ENCODE measurements around the gene FTO. TPM values are rescaled to one million over a fixed set of nuclear protein-coding genes. Genes with fewer than 3 reads are reported as not detected.

FTO gene
- total RNA-seq, 4 donors from 2014 or later = 29.0 to 64.1 (median 48.1) TPM

- no peak overlapping the region for H3K27ac ChIP-seq
- 51 to 56% methylated on average over 8 of the region's 8 CpGs for WGBS, 2 donors
- no peak overlapping the region for H3K4me3 ChIP-seq
- intact Hi-C loops (cut with DNase I) = no loop called here
- no peaks in the 10 kb centered on the region for H3K36me3 ChIP-seq
- H3K9me3 ChIP-seq = no peaks in the 10 kb centered on the region
- no peak for DNase-seq
- H3K4me1 ChIP-seq = no peaks in the 10 kb centered on the region
- peaks cover 0 to 15% (median 0%) of the 10 kb centered on the region in 4 donors for H3K27me3 ChIP-seq
- TF ChIP-seq POLR2A (IDR thresholded peaks at IDR 0.05) (no peak), CTCF (IDR thresholded peaks at IDR 0.05) (no peak)
These were observed 462.2 kb downstream of the FTO start for GRCh38 chr16:54165912-54166865.

- Histone ChIP-seq H3K27ac (no peak overlapping the region), H3K27me3 (peaks cover 0 to 35% (median 0%) of the 10 kb centered on the region in 4 donors), H3K9me3 (no peaks in the 10 kb centered on the region), H3K4me1 (no peaks in the 10 kb centered on the region), H3K36me3 (no peaks in the 10 kb centered on the region), H3K4me3 (no peak overlapping the region)
- 90 to 93% methylated on average over 5 of the region's 5 CpGs for WGBS, 2 donors
- TF ChIP-seq CTCF (IDR thresholded peaks at IDR 0.05) (no peak), POLR2A (IDR thresholded peaks at IDR 0.05) (no peak)
- DNase-seq = no peak
- intact Hi-C loops (cut with DNase I) = no loop called here
These were observed 465.2 kb downstream of the FTO start for GRCh38 chr16:54169112-54169511.

- DNase-seq = no peak
- peaks cover 0 to 60% (median 0%) of the 10 kb centered on the region in 4 donors for H3K27me3 ChIP-seq
These were observed 467.9 kb downstream of the FTO start for GRCh38 chr16:54171626-54172537.

GRCh38 chr16:54173490-54173889, 469.5 kb downstream of the FTO start:
- WGBS, 2 donors = 63 to 81% methylated on average over 4 to 8 of the region's 8 CpGs
- intact Hi-C loops (cut with DNase I) = no loop called here

More at GRCh38 chr16:54171626-54172537, 467.9 kb downstream of the FTO start:
- Histone ChIP-seq H3K4me3 (no peak overlapping the region), H3K9me3 (no peaks in the 10 kb centered on the region), H3K27ac (no peak overlapping the region), H3K4me1 (peaks cover 0 to 22% (median 0%) of the 10 kb centered on the region in 3 donors), H3K36me3 (no peaks in the 10 kb centered on the region)
- WGBS, 2 donors = 55 to 62% methylated on average over 22 of the region's 22 CpGs
- intact Hi-C loops (cut with DNase I) = no loop called here
- TF ChIP-seq CTCF (IDR thresholded peaks at IDR 0.05) (no peak), POLR2A (IDR thresholded peaks at IDR 0.05) (no peak)

More at GRCh38 chr16:54173490-54173889, 469.5 kb downstream of the FTO start:
- no peaks in the 10 kb centered on the region for H3K36me3 ChIP-seq
- H3K27ac ChIP-seq = no peak overlapping the region
- H3K9me3 ChIP-seq = no peaks in the 10 kb centered on the region
- no peak for DNase-seq
- peaks cover 0 to 23% (median under 1%) of the 10 kb centered on the region in 3 donors for H3K4me1 ChIP-seq
- no peak overlapping the region for H3K4me3 ChIP-seq
- peaks cover 0 to 72% (median 0%) of the 10 kb centered on the region in 4 donors for H3K27me3 ChIP-seq
- no peak for TF ChIP-seq CTCF (IDR thresholded peaks at IDR 0.05)
- TF ChIP-seq POLR2A (IDR thresholded peaks at IDR 0.05) = no peak

All from esophagus squamous epithelium (tissue), 5 donors.